Heart right ventricle (tissue), 16 donors: ENCODE results near the gene MTPN. TPM values are rescaled to one million over a fixed set of nuclear protein-coding genes. Genes with fewer than 3 reads are reported as not detected.

Source experiments
- ATAC-seq, 8 donors: fragments of 200-7000 bp; cut with Tn5 transposase; one replicate each; pipeline ENCODE4 v1.9.1; 2020; ENCODE audit warnings: mild to moderate bottlenecking in 8 of 8, moderate library complexity in 8 of 8, moderate number of reproducible peaks in 1 of 8
- DNase-seq, 2 donors: peaks; one replicate each; pipeline ENCODE4 v3.0.0-alpha.2; 2020
- H3K27ac ChIP-seq, 10 donors: fragments of 200-600 bp; sonication (generic) in 2 of 10; one replicate each; pipeline versions ENCODE4 v1.5.0 to v1.8.0; 2020 to 2022; ENCODE audit warnings: mild to moderate bottlenecking in 3 of 10
- H3K27me3 ChIP-seq, 7 donors: fragments of 200-600 bp; one replicate each; pipeline ENCODE4 v1.8.0; 2021 to 2022; ENCODE audit warnings: mild to moderate bottlenecking in 2 of 7
- H3K36me3 ChIP-seq, 9 donors: fragments of 200-600 bp; sonication (generic) in 1 of 9; one replicate each; pipeline versions ENCODE4 v1.5.0 to v1.8.0; 2020 to 2022; ENCODE audit warnings: mild to moderate bottlenecking in 2 of 9
- H3K4me1 ChIP-seq, 9 donors: fragments of 200-600 bp; sonication (generic) in 1 of 9; one replicate each; pipeline versions ENCODE4 v1.5.0 to v1.8.0; 2020 to 2022; ENCODE audit warnings: mild to moderate bottlenecking in 4 of 9
- H3K4me3 ChIP-seq, 10 donors: fragments of 200-600 bp; sonication (generic) in 2 of 10; one replicate each; pipeline versions ENCODE4 v1.5.0 to v1.8.0; 2020 to 2022; ENCODE audit warnings: mild to moderate bottlenecking in 7 of 10, moderate library complexity in 2 of 10
- H3K9me3 ChIP-seq, 11 donors: fragments of 200-600 bp in 10 of 11; sonication (generic) in 2 of 11; one replicate each; pipeline versions ENCODE4 v1.5.0 to v1.8.0; 2013 to 2022; ENCODE audit warnings: mild to moderate bottlenecking in 2 of 11, control low read depth in 1 of 11, moderate library complexity in 1 of 11
- WGBS, 2 donors: extraction: QIAGEN DNeasy Blood & Tissue Kit; methylation state at CpG; one replicate each; pipeline ENCODE4 v1.1.7; 2013; ENCODE audit warnings: inconsistent platforms in 1 of 2; 5-methylcytosine and 5-hydroxymethylcytosine counted together
- intact Hi-C, 10 donors: fragments of 100-400 bp; cut with DNase I; formaldehyde crosslinking; loops; one replicate each; pipeline versions ENCODE4 v1.11.1 to v1.14.2; 2022
- polyA plus RNA-seq, 2 donors: library from polyadenylated mRNA; stranded (reverse); fragments of 200-250 nt; gene quantifications; one replicate each; pipeline ENCODE4 v1.2.3, GENCODE V29; 2013
- total RNA-seq, 10 donors: library from RNA; stranded (reverse); fragmentation: NEBNext Ultra II Directional in 3 of 10; extraction: Animal tissue kit (Norgen Biotek cat#: 25700) in 3 of 10; gene quantifications; one replicate each; pipeline versions ENCODE4 v1.2.1 to v1.2.4, GENCODE V29; 2021 to 2023
- TF ChIP-seq, protein P1 (sequence below), 9 donors: fragments of 200-600 bp; sonication (generic) in 2 of 9; IDR thresholded peaks; one replicate each; pipeline versions ENCODE4 v1.5.0 to v1.8.0; 2021 to 2022; ENCODE audit warnings: antibody characterized with exemption in 9 of 9, mild to moderate bottlenecking in 5 of 9, moderate library complexity in 1 of 9
- donor health status: Arrhythmogenic right ventricular cardiomyopathy.
- donor health status: ischemic (EF 13 %, LVEDD 7.1; RV severe dilation, severe dysfunction).
- donor health status: healthy with polysubstance abuse.
- donor health status: DM: no; HTN: yes; CAD: no.
- donor health status: DM: no; HTN: no; CAD: no.
- donor health status: ischemic (EF 25% LVEDD 6.9; RV normal size, moderate dysfunction).
- donor health status: ischemic (EF 25% LVEDD 5.7; RV mildly dilated, moderate dysfunction).
- donor health status: healthy.
- donor health status: DM: yes; HTN: yes; CAD: no.
- donor health status: Ischemic cardiomyopathy.
- donor health status: ischemic (EF 35%, LVEDD 5.7; RV mildly dilated, moderate dysfunction).
- donor health status: nonischemic (EF 11% LVEDD 7.7; RV severe dilation, severe dysfunction).
- donor health status: DM: yes; HTN: yes; CAD: no.
- donor health status: PGD.
- donor health status: ischemic (EF 29% LVEDD 5.4; RV normal size, mild dysfunction).
- donor health status: nonischemic (EF 23%, LVEDD 6.1; RV moderate dilation, normal function).

MTPN gene
- total and polyA plus RNA-seq, 12 donors = 15.7 to 107 (median 80.7) TPM

DNA sequence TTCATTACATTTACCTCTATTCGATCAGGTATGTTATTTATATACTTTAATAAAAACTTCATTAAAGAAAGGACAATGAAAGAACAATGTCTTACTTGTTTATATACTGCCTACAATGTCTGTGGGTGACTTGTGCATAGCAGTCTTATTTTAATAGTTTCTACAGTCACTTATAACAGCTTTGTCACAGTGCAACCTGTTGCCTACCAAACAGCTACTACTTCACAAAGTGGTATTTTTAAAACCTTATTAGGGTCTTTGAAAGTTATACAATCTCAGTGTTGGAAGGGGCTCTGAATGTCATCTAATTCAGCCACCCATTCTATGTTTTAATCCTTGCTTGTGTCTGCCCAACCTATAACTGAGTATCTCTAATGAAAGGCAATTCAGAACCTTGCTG, 19.0 kb downstream of the MTPN start:
- ATAC-seq (no peak), DNase-seq (no peak)
- Histone ChIP-seq H3K4me3 (no peak overlapping the region), H3K4me1 (peaks cover 0 to 69% (median 41%) of the 10 kb centered on the region in 9 donors), H3K9me3 (no peaks in the 10 kb centered on the region), H3K27me3 (no peaks in the 10 kb centered on the region), H3K36me3 (peaks cover 0 to 12% (median 0%) of the 10 kb centered on the region in 9 donors), H3K27ac (no peak overlapping the region)
- TF ChIP-seq, protein P1, sequence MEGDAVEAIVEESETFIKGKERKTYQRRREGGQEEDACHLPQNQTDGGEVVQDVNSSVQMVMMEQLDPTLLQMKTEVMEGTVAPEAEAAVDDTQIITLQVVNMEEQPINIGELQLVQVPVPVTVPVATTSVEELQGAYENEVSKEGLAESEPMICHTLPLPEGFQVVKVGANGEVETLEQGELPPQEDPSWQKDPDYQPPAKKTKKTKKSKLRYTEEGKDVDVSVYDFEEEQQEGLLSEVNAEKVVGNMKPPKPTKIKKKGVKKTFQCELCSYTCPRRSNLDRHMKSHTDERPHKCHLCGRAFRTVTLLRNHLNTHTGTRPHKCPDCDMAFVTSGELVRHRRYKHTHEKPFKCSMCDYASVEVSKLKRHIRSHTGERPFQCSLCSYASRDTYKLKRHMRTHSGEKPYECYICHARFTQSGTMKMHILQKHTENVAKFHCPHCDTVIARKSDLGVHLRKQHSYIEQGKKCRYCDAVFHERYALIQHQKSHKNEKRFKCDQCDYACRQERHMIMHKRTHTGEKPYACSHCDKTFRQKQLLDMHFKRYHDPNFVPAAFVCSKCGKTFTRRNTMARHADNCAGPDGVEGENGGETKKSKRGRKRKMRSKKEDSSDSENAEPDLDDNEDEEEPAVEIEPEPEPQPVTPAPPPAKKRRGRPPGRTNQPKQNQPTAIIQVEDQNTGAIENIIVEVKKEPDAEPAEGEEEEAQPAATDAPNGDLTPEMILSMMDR (IDR thresholded peaks at IDR 0.05) = no peak
- intact Hi-C loops = no loop called here
- WGBS, 2 donors = 95 to 100% methylated on average over 1 of the region's 1 CpG

DNA sequence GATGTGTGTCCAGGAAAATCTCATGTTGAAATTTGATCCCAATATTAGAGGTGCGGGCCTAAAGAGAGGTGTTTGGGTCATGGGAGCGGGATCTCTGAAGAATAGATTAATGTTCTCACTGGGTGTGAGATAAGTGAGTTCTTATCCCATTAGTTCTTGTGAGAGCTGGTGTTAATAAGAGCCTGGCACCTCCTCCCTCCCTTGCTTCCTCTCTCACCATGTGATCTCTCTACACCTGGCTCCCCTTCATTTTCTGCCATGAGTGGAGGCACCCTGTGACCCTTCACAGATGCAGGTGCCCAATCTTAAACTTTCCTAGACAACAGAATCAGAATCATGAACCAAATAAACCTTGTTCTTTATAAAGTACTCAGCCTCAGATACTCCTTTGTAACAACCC, 19.5 kb downstream of the MTPN start:
- H3K36me3 ChIP-seq = peaks cover 0 to 15% (median 0%) of the 10 kb centered on the region in 9 donors
- H3K4me1 ChIP-seq = peaks cover 0 to 63% (median 41%) of the 10 kb centered on the region in 9 donors
- no peak for DNase-seq
- intact Hi-C loops = no loop called here
- TF ChIP-seq, protein P1 (IDR thresholded peaks at IDR 0.05) = no peak
- ATAC-seq = no peak
- H3K9me3 ChIP-seq = no peaks in the 10 kb centered on the region
- H3K27me3 ChIP-seq = no peaks in the 10 kb centered on the region
- no peak overlapping the region for H3K27ac ChIP-seq
- H3K4me3 ChIP-seq = no peak overlapping the region
- 63 to 76% methylated on average over 2 of the region's 2 CpGs for WGBS, 2 donors

DNA sequence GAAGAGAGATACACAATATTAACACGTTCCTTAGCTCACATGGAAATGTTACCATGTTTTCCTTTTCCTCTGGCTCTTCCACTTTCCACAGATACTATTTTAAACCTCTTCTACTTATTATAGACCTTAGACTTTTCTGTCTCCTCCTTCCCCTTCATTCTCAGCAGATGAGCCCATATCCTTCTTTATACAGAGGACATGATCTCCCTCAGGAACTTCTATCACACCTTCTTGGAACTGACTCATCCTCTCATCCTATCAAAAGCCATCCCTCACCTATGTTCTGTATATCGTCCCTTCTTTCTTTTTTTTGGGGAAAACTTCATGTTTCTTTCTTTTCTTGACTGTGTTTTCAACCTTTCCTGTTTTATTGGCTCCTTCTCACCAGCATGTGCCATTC, 20.8 kb downstream of the MTPN start:
- DNase-seq = no peak
- 92 to 97% methylated on average over 2 of the region's 2 CpGs for WGBS, 2 donors
- peaks cover 0 to 16% (median 0%) of the 10 kb centered on the region in 9 donors for H3K36me3 ChIP-seq
- no peaks in the 10 kb centered on the region for H3K27me3 ChIP-seq
- TF ChIP-seq, protein P1 (IDR thresholded peaks at IDR 0.05) = no peak
- no peak overlapping the region for H3K27ac ChIP-seq
- ATAC-seq = no peak
- intact Hi-C loops = no loop called here
- no peak overlapping the region for H3K4me3 ChIP-seq
- H3K4me1 ChIP-seq = peaks cover 0 to 53% (median 34%) of the 10 kb centered on the region in 9 donors
- H3K9me3 ChIP-seq = no peaks in the 10 kb centered on the region

DNA sequence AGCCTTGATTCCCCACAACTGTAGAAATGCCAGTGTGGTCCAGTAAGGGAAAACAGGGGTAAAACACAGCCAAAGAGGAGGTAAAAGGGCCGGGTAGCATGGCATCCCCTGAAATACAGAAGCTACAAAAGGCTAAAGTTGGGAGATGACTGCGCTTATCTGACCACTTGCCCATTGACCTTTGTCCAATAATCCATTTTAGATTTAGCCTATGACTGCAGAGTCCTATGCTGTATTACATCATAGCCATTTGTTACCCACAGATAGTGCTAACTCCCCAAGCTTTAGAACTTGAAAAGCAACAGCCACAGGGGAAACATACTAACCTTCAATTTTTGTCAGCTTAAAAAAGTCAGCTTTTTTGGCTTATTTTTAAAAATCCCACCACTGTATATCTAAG, 26.2 kb downstream of the MTPN start:
- no peak overlapping the region for H3K4me3 ChIP-seq
- 88 to 93% methylated on average over 2 of the region's 2 CpGs for WGBS, 2 donors
- peaks cover 0 to 55% (median 12%) of the 10 kb centered on the region in 9 donors for H3K36me3 ChIP-seq
- H3K9me3 ChIP-seq = no peaks in the 10 kb centered on the region
- TF ChIP-seq, protein P1 (IDR thresholded peaks at IDR 0.05) = no peak
- no peak overlapping the region for H3K27ac ChIP-seq
- no peaks in the 10 kb centered on the region for H3K27me3 ChIP-seq
- DNase-seq (no peak), ATAC-seq (peak in 4 of 8 donors; percentile 17 to 75 (median 48))
- H3K4me1 ChIP-seq = peaks cover 0 to 51% (median 14%) of the 10 kb centered on the region in 9 donors
- intact Hi-C loops = no loop called here
